GM23338 (cell line): Measurements from ENCODE around the gene KRTAP20-4. TPM values are rescaled to one million over a fixed set of nuclear protein-coding genes. Genes with fewer than 3 reads are reported as not detected.

Experiments
- ATAC-seq: fragments of 200-7000 bp; cut with Tn5 transposase; 3 replicates; pipeline ENCODE4 v1.9.1; 2020
- DNase-seq: peaks from one replicate; pipeline ENCODE4 v3.0.0-alpha.2; 2015; ENCODE audit warnings: low spot score
- H2AFZ ChIP-seq: fragments of 200-600 bp; sonication (generic); 2 replicates; pipeline ENCODE4 v1.8.0; 2016; ENCODE audit warnings: antibody characterized with exemption, mild to moderate bottlenecking, moderate library complexity
- H3F3A ChIP-seq: fragments of 200-600 bp; sonication (generic); replicated peaks from 2 replicates; pipeline ENCODE4 v1.8.0; 2017; ENCODE audit warnings: antibody characterized with exemption, mixed run types, low read depth
- H3K27ac ChIP-seq: fragments of 200-600 bp; sonication (generic); 2 replicates; pipeline ENCODE4 v1.6.1; 2016; ENCODE audit warnings: low read depth
- H3K27me3 ChIP-seq: fragments of 200-600 bp; sonication (generic); 2 replicates; pipeline ENCODE4 v1.8.0; 2016; ENCODE audit warnings: mild to moderate bottlenecking, mixed run types, moderate library complexity; ENCODE audit not compliant: insufficient read depth
- H3K36me3 ChIP-seq: fragments of 200-600 bp; sonication (generic); 2 replicates; pipeline ENCODE4 v1.8.0; 2016; ENCODE audit warnings: mild to moderate bottlenecking; ENCODE audit not compliant: insufficient read depth
- H3K4me1 ChIP-seq: fragments of 200-600 bp; sonication (generic); 2 replicates; pipeline ENCODE4 v1.8.0; 2016; ENCODE audit warnings: mild to moderate bottlenecking, moderate library complexity; ENCODE audit not compliant: insufficient read depth
- H3K4me2 ChIP-seq: fragments of 200-600 bp; sonication (generic); 2 replicates; pipeline ENCODE4 v1.7.1; 2017; ENCODE audit warnings: mixed run types
- H3K4me3 ChIP-seq: fragments of 200-600 bp; sonication (generic); 2 replicates; pipeline ENCODE4 v1.6.1; 2016; ENCODE audit warnings: mixed run types
- H3K79me2 ChIP-seq: fragments of 200-600 bp; sonication (generic); replicated peaks from 2 replicates; pipeline ENCODE4 v1.8.0; 2017; ENCODE audit warnings: mild to moderate bottlenecking; ENCODE audit not compliant: insufficient read depth
- H3K9me2 ChIP-seq: fragments of 200-600 bp; sonication (generic); 2 replicates; pipeline ENCODE4 v1.8.0; 2017; ENCODE audit not compliant: insufficient read depth
- H4K20me1 ChIP-seq: fragments of 200-600 bp; sonication (generic); replicated peaks from 2 replicates; pipeline ENCODE4 v1.8.0; 2017; ENCODE audit warnings: mild to moderate bottlenecking; ENCODE audit not compliant: insufficient read depth
- H3K27ac Mint-ChIP-seq: 2 replicates; pipeline ENCODE4 v1.8.0; 2020; ENCODE audit warnings: inconsistent platforms, mild to moderate bottlenecking, moderate library complexity, mixed read lengths
- H3K27me3 Mint-ChIP-seq: 3 replicates; pipeline ENCODE4 v1.8.0; 2022; ENCODE audit warnings: low read depth, mild to moderate bottlenecking, moderate library complexity, mixed read lengths, inconsistent platforms; ENCODE audit not compliant: insufficient read depth, poor library complexity
- H3K36me3 Mint-ChIP-seq: 3 replicates; pipeline ENCODE4 v1.8.0; 2021; ENCODE audit warnings: low read depth, mild to moderate bottlenecking, inconsistent platforms, moderate library complexity, mixed read lengths
- H3K4me1 Mint-ChIP-seq: 3 replicates; pipeline ENCODE4 v1.8.0; 2020; ENCODE audit warnings: mild to moderate bottlenecking, inconsistent platforms, mixed read lengths
- H3K4me3 Mint-ChIP-seq: 3 replicates; pipeline ENCODE4 v1.8.0; 2021; ENCODE audit warnings: moderate library complexity, mild to moderate bottlenecking, inconsistent platforms, mixed read lengths
- H3K9me3 Mint-ChIP-seq: 3 replicates; pipeline ENCODE4 v1.8.0; 2020; ENCODE audit warnings: moderate library complexity, mild to moderate bottlenecking, inconsistent platforms, mixed read lengths
- EZH2 ChIP-seq: fragments of 200-600 bp; sonication (generic); IDR thresholded peaks from one replicate; pipeline ENCODE4 v1.8.0; 2017; ENCODE audit warnings: antibody characterized with exemption, mild to moderate bottlenecking, low read depth; ENCODE audit not compliant: unreplicated experiment
- EZH2phosphoT487 ChIP-seq: fragments of 200-600 bp; sonication (generic); IDR thresholded peaks from one replicate; pipeline ENCODE4 v1.8.1; 2018; ENCODE audit warnings: antibody characterized with exemption; ENCODE audit not compliant: unreplicated experiment
- NANOG ChIP-seq: IDR thresholded peaks from 2 replicates; pipeline ENCODE4 v1.6.1; 2016; ENCODE audit warnings: antibody characterized with exemption, borderline replicate concordance
- POLR2AphosphoS5 ChIP-seq: IDR thresholded peaks from 2 replicates; pipeline ENCODE4 v1.6.1; 2016; ENCODE audit warnings: antibody characterized with exemption, low read depth
- STAT1 ChIP-seq: IDR thresholded peaks from one replicate; pipeline ENCODE4 v1.6.1; 2016; ENCODE audit warnings: antibody characterized with exemption; ENCODE audit not compliant: unreplicated experiment
- ZNF114 ChIP-seq: fragments of 250-450 bp; sonication (Bioruptor Pico); IDR thresholded peaks from 2 replicates; pipeline ENCODE4 v1.5.0; 2020; ENCODE audit warnings: mild to moderate bottlenecking, moderate library complexity
- ZNF331 ChIP-seq: fragments of 250-450 bp; sonication (Bioruptor Pico); IDR thresholded peaks from 2 replicates; pipeline ENCODE4 v1.5.0; 2020; ENCODE audit warnings: low read depth, mild to moderate bottlenecking, moderate library complexity
- ZNF462 ChIP-seq: fragments of 250-450 bp; sonication (Bioruptor Pico); IDR thresholded peaks from 2 replicates; pipeline ENCODE4 v1.5.0; 2020; ENCODE audit warnings: mild to moderate bottlenecking, moderate library complexity
- polyA plus RNA-seq: library from polyadenylated mRNA; unstranded; fragments of >200 nt; fragmentation: Nextera tagmentation; extraction: Ambion mirVana; gene quantifications from 2 replicates; pipeline ENCODE4 v1.2.1, GENCODE V29; 2016
- total RNA-seq: library from RNA; depleted of rRNA; stranded (reverse); fragments of >200 nt; shearing (Covaris generic); gene quantifications from 2 replicates; pipeline ENCODE4 v1.2.3, GENCODE V29; 2014
- TF ChIP-seq, protein P1 (sequence below): IDR thresholded peaks from 2 replicates; pipeline ENCODE4 v1.6.1; 2016; ENCODE audit warnings: antibody characterized with exemption
- TF ChIP-seq, protein P2 (sequence below): IDR thresholded peaks from one replicate; pipeline ENCODE4 v1.6.1; 2018; ENCODE audit warnings: antibody characterized with exemption; ENCODE audit not compliant: unreplicated experiment

Gene KRTAP20-4
- total and polyA plus RNA-seq, 2 experiments from 2014 or later = not detected

GRCh38 chr21:30590297-30590696, 30.1 kb upstream of the KRTAP20-4 start, which contains the start of gene KRTAP22-2:
KRTAP22-2 (minus strand) TSS chr21:30590397.
- no peak for ATAC-seq
- no peaks in the 10 kb centered on the region for H3K9me2 ChIP-seq
- no peaks in the 10 kb centered on the region for H3K79me2 ChIP-seq
- no peaks in the 10 kb centered on the region for H3K4me1 Mint-ChIP-seq
- H3K36me3 ChIP-seq = no peaks in the 10 kb centered on the region
- H3K27me3 ChIP-seq = no peaks in the 10 kb centered on the region
- H3K36me3 Mint-ChIP-seq = no peaks in the 10 kb centered on the region
- no peaks in the 10 kb centered on the region for H3K4me1 ChIP-seq
- H3K27me3 Mint-ChIP-seq = no peaks in the 10 kb centered on the region
- H2AFZ ChIP-seq = 0 out of 2 replicates have a peak within 1 kb of the TSS, but pooled peaks have one; percentile 2
- H3K4me3 ChIP-seq = no peak within 1 kb of the TSS
- no peak within 1 kb of the TSS for H3K4me3 Mint-ChIP-seq
- no peak within 1 kb of the TSS for H3K27ac Mint-ChIP-seq
- no peaks in the 10 kb centered on the region for H3K9me3 Mint-ChIP-seq
- H3K27ac ChIP-seq = no peak within 1 kb of the TSS
- no peak within 1 kb of the TSS for H3K4me2 ChIP-seq
- H4K20me1 ChIP-seq = no peaks in the 10 kb centered on the region
- H3F3A ChIP-seq = no peaks in the 10 kb centered on the region
- no peak for DNase-seq
- TF ChIP-seq ZNF331 (no peak), EZH2phosphoT487 (no peak), POLR2AphosphoS5 (no peak), STAT1 (no peak), NANOG (no peak)
- TF ChIP-seq, protein P1, sequence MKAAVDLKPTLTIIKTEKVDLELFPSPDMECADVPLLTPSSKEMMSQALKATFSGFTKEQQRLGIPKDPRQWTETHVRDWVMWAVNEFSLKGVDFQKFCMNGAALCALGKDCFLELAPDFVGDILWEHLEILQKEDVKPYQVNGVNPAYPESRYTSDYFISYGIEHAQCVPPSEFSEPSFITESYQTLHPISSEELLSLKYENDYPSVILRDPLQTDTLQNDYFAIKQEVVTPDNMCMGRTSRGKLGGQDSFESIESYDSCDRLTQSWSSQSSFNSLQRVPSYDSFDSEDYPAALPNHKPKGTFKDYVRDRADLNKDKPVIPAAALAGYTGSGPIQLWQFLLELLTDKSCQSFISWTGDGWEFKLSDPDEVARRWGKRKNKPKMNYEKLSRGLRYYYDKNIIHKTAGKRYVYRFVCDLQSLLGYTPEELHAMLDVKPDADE = no peak

DNA sequence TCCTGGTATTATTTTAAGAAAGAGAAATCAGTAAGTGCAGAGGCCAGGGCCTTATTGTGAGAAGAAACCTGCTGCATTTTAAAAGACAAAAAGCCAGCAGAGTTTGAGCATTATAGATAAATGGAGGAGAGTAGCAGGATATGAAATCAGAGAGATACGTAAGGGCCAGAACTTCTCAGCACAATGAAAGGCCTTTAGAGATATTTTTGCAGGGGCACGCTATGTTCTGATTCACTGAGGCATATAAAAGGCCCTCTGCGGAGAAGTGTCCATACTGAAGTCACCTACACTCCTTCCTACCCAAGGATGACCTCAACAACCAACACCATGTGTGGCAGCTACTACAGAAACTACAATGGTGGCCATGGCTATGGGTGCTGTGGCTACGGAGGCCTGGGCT, 28.3 kb upstream of the KRTAP20-4 start, which contains the start of gene KRTAP6-3:
TSS of gene KRTAP6-3 (plus strand) at position 301 of the 400 bp plus-strand sequence. CDS start at position 307, 6 bp downstream.
- Histone ChIP-seq H3K79me2 (no peaks in the 10 kb centered on the region), H3K4me2 (no peak within 1 kb of the TSS), H3F3A (no peaks in the 10 kb centered on the region), H2AFZ (no peak within 1 kb of the TSS), H4K20me1 (no peaks in the 10 kb centered on the region), H3K27me3 (no peaks in the 10 kb centered on the region), H3K9me2 (no peaks in the 10 kb centered on the region), H3K27ac (no peak within 1 kb of the TSS), H3K36me3 (no peaks in the 10 kb centered on the region), H3K4me3 (no peak within 1 kb of the TSS), H3K4me1 (no peaks in the 10 kb centered on the region)
- no peak for DNase-seq
- H3K36me3 Mint-ChIP-seq = no peaks in the 10 kb centered on the region
- H3K4me1 Mint-ChIP-seq = no peaks in the 10 kb centered on the region
- no peak within 1 kb of the TSS for H3K27ac Mint-ChIP-seq
- H3K9me3 Mint-ChIP-seq = no peaks in the 10 kb centered on the region
- no peak for ATAC-seq
- no peaks in the 10 kb centered on the region for H3K27me3 Mint-ChIP-seq
- H3K4me3 Mint-ChIP-seq = no peak within 1 kb of the TSS
- TF ChIP-seq, protein P1 = no peak
- TF ChIP-seq POLR2AphosphoS5 = no peak
- no peak for TF ChIP-seq ZNF114 (CRISPR knock-in tag)
- no peak for TF ChIP-seq NANOG
- TF ChIP-seq, protein P2, sequence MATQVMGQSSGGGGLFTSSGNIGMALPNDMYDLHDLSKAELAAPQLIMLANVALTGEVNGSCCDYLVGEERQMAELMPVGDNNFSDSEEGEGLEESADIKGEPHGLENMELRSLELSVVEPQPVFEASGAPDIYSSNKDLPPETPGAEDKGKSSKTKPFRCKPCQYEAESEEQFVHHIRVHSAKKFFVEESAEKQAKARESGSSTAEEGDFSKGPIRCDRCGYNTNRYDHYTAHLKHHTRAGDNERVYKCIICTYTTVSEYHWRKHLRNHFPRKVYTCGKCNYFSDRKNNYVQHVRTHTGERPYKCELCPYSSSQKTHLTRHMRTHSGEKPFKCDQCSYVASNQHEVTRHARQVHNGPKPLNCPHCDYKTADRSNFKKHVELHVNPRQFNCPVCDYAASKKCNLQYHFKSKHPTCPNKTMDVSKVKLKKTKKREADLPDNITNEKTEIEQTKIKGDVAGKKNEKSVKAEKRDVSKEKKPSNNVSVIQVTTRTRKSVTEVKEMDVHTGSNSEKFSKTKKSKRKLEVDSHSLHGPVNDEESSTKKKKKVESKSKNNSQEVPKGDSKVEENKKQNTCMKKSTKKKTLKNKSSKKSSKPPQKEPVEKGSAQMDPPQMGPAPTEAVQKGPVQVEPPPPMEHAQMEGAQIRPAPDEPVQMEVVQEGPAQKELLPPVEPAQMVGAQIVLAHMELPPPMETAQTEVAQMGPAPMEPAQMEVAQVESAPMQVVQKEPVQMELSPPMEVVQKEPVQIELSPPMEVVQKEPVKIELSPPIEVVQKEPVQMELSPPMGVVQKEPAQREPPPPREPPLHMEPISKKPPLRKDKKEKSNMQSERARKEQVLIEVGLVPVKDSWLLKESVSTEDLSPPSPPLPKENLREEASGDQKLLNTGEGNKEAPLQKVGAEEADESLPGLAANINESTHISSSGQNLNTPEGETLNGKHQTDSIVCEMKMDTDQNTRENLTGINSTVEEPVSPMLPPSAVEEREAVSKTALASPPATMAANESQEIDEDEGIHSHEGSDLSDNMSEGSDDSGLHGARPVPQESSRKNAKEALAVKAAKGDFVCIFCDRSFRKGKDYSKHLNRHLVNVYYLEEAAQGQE = no peak
- no peak for TF ChIP-seq ZNF331
- TF ChIP-seq EZH2phosphoT487 = no peak
- no peak for TF ChIP-seq ZNF462 (CRISPR knock-in tag)
- TF ChIP-seq EZH2 = no peak
